ENCODE results near the gene GADD45B.

GADD45B gene

DNA sequence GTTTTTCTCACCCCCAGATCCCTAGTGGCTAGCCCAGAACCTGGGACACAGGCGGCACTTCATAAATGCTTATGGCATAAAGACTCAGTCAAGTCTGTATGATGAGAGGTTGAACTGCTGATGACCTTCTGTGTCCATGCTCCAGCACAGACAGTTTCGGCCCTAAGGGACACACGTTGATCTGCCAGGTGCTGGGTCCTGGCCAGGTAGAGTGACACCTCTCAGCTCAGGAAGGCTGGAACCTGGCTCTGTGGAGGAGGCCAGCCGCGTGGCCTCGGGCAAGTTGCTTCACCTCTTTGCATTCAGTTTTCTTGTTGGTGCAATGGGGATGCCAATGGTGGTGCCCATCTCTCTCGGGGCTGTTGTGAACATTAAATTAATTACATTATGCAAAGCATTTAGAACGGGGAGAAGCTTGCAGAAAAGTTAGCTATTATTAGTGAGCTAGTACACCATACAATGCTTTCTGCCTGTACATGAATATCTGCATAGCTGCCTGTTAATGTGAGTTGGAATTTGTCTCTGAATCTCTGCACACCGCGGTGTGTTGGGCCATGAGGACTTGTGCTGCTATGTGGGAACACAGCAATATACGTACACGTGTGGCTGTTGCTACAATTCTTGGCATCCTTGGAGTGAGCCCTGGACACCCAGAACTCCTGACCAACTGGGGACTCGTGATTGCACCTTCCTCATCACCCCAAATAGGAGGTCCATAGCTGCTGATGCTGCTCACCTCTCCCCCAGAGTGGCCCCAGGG is 8.4 kb downstream of the GADD45B start:
- TF ChIP-seq, protein P1, sequence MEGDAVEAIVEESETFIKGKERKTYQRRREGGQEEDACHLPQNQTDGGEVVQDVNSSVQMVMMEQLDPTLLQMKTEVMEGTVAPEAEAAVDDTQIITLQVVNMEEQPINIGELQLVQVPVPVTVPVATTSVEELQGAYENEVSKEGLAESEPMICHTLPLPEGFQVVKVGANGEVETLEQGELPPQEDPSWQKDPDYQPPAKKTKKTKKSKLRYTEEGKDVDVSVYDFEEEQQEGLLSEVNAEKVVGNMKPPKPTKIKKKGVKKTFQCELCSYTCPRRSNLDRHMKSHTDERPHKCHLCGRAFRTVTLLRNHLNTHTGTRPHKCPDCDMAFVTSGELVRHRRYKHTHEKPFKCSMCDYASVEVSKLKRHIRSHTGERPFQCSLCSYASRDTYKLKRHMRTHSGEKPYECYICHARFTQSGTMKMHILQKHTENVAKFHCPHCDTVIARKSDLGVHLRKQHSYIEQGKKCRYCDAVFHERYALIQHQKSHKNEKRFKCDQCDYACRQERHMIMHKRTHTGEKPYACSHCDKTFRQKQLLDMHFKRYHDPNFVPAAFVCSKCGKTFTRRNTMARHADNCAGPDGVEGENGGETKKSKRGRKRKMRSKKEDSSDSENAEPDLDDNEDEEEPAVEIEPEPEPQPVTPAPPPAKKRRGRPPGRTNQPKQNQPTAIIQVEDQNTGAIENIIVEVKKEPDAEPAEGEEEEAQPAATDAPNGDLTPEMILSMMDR (IDR thresholded peaks at IDR 0.05): no peak

DNA sequence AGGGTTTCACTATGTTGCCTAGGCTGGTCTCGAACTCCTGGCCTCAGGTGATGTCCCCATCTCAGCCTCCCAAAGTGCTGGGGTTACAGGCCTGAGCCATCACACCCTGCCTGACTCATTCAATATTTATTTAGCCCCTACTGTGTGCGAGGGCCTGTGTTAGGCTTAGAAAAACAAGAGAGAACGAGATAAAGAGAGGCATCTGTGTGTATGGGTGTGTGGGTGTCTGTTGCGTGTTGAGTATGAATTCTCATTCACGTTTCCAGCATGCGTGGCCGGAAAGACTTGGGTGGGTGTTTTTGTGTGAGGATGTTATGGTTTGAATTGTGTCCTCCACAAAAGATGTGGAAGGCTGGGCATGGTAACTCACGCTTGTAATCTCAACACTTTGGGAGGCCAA is 9.5 kb downstream of the GADD45B start:
- TF ChIP-seq, protein P1 (IDR thresholded peaks at IDR 0.05): no peak
- peaks cover 39% of the 10 kb centered on the region for H3K27me3 ChIP-seq
- no peak overlapping the region for H3K27ac ChIP-seq
- no peaks in the 10 kb centered on the region for H3K36me3 ChIP-seq
- H3K9me3 ChIP-seq: no peaks in the 10 kb centered on the region
- H3K4me3 ChIP-seq (ENCODE audit: low read depth in 1 of 2, low read length in 1 of 2): no peak overlapping the region
- H3K4me1 ChIP-seq (ENCODE audit: control insufficient read depth in 1 of 2, insufficient read depth in 1 of 2, low read depth in 1 of 2, low read length in 1 of 2): peaks cover 14 to 18% of the 10 kb centered on the region in 2 experiments

More for the DNA sequence above, 8.4 kb downstream of the GADD45B start:
- Histone ChIP-seq H3K27ac (no peak overlapping the region), H3K9me3 (no peaks in the 10 kb centered on the region), H3K4me3 (ENCODE audit: low read depth in 1 of 2, low read length in 1 of 2) (no peak overlapping the region), H3K4me1 (ENCODE audit: control insufficient read depth in 1 of 2, insufficient read depth in 1 of 2, low read depth in 1 of 2, low read length in 1 of 2) (peaks cover 12 to 16% of the 10 kb centered on the region in 2 experiments), H3K27me3 (peaks cover 28% of the 10 kb centered on the region), H3K36me3 (no peaks in the 10 kb centered on the region)

GRCh38 chr19:2487090-2487489 is 11.2 kb downstream of the GADD45B start:
- no peak overlapping the region for H3K27ac ChIP-seq
- H3K4me3 ChIP-seq (ENCODE audit: low read depth in 1 of 2, low read length in 1 of 2): no peak overlapping the region
- TF ChIP-seq, protein P1 (IDR thresholded peaks at IDR 0.05): no peak
- H3K4me1 ChIP-seq (ENCODE audit: control insufficient read depth in 1 of 2, insufficient read depth in 1 of 2, low read depth in 1 of 2, low read length in 1 of 2): peaks cover 14 to 18% of the 10 kb centered on the region in 2 experiments
- no peaks in the 10 kb centered on the region for H3K9me3 ChIP-seq
- no peaks in the 10 kb centered on the region for H3K36me3 ChIP-seq
- H3K27me3 ChIP-seq: peaks cover 55% of the 10 kb centered on the region

- TF ChIP-seq, protein P1 (IDR thresholded peaks at IDR 0.05): no peak
- Histone ChIP-seq H3K4me3 (ENCODE audit: low read depth in 1 of 2, low read length in 1 of 2) (no peak overlapping the region), H3K9me3 (no peaks in the 10 kb centered on the region), H3K27me3 (peaks cover 63% of the 10 kb centered on the region), H3K27ac (no peak overlapping the region), H3K4me1 (ENCODE audit: control insufficient read depth in 1 of 2, insufficient read depth in 1 of 2, low read depth in 1 of 2, low read length in 1 of 2) (peaks cover 14 to 18% of the 10 kb centered on the region in 2 experiments), H3K36me3 (no peaks in the 10 kb centered on the region)
Measured at GRCh38 chr19:2487842-2488241, 11.9 kb downstream of the GADD45B start.

GRCh38 chr19:2488405-2488941 is 12.5 kb downstream of the GADD45B start:
- TF ChIP-seq, protein P1 (IDR thresholded peaks at IDR 0.05): no peak
- H3K9me3 ChIP-seq: no peaks in the 10 kb centered on the region
- H3K36me3 ChIP-seq: no peaks in the 10 kb centered on the region
- no peak overlapping the region for H3K27ac ChIP-seq
- H3K4me1 ChIP-seq (ENCODE audit: control insufficient read depth in 1 of 2, insufficient read depth in 1 of 2, low read depth in 1 of 2, low read length in 1 of 2): peaks cover 14 to 18% of the 10 kb centered on the region in 2 experiments
- H3K4me3 ChIP-seq (ENCODE audit: low read depth in 1 of 2, low read length in 1 of 2): no peak overlapping the region
- H3K27me3 ChIP-seq: peaks cover 69% of the 10 kb centered on the region

Measured in neutrophil (primary cell).